HEK293T (cell line): ENCODE results near the gene TMEM183A.

Source experiments
- CTCF ChIA-PET: fragments of 350-600 bp; formaldehyde crosslinking; extraction: SDS; loops from one replicate; lab custom pipeline; 2021; ENCODE audit warnings: antibody characterized with exemption, inconsistent platforms; lab: Yijun Ruan, JAX
- POLR2A ChIA-PET: fragments of 350-600 bp; formaldehyde crosslinking; extraction: SDS; loops from one replicate; lab custom pipeline; 2020; ENCODE audit warnings: antibody characterized with exemption, inconsistent platforms; lab: Yijun Ruan, JAX
- DNase-seq: peaks from one replicate; pipeline ENCODE4 v3.0.0; 2012; ENCODE audit warnings: mixed read lengths; ENCODE audit errors: extremely low spot score
- ARNT ChIP-seq: fragments of 450-650 bp; IDR thresholded peaks from 2 replicates; pipeline ENCODE4 v1.6.1; 2017; ENCODE audit warnings: mild to moderate bottlenecking
- BHLHE40 ChIP-seq: fragments of 450-650 bp; IDR thresholded peaks from 2 replicates; pipeline ENCODE4 v1.6.1; 2016; ENCODE audit warnings: mild to moderate bottlenecking, moderate library complexity, borderline replicate concordance
- CTBP1 ChIP-seq: fragments of 450-650 bp; IDR thresholded peaks from 2 replicates; pipeline ENCODE4 v1.6.1; 2016; ENCODE audit warnings: borderline replicate concordance
- ELF4 ChIP-seq: fragments of 450-650 bp; IDR thresholded peaks from 2 replicates; pipeline ENCODE4 v1.6.1; 2017; ENCODE audit warnings: antibody characterized with exemption
- FOXA1 ChIP-seq: fragments of 450-650 bp; IDR thresholded peaks from 2 replicates; pipeline ENCODE4 v1.6.1; 2016; ENCODE audit warnings: mild to moderate bottlenecking
- FOXK2 ChIP-seq: fragments of 450-650 bp; IDR thresholded peaks from 2 replicates; pipeline ENCODE4 v1.6.1; 2016; ENCODE audit warnings: mild to moderate bottlenecking
- FOXM1 ChIP-seq: fragments of 450-650 bp; IDR thresholded peaks from 2 replicates; pipeline ENCODE4 v1.6.1; 2017; ENCODE audit warnings: mild to moderate bottlenecking, borderline replicate concordance
- HDGF ChIP-seq: fragments of 450-650 bp; IDR thresholded peaks from 2 replicates; pipeline ENCODE4 v1.6.1; 2017; ENCODE audit warnings: antibody characterized with exemption, borderline replicate concordance
- L3MBTL2 ChIP-seq: fragments of 450-650 bp; conservative IDR thresholded peaks from 2 replicates; pipeline ENCODE4 v1.6.1; 2016; ENCODE audit warnings: mild to moderate bottlenecking
- LEF1 ChIP-seq: fragments of 450-650 bp; IDR thresholded peaks from 2 replicates; pipeline ENCODE4 v1.6.1; 2017; ENCODE audit warnings: mild to moderate bottlenecking, borderline replicate concordance
- NFRKB ChIP-seq: fragments of 450-650 bp; IDR thresholded peaks from 2 replicates; pipeline ENCODE4 v1.6.1; 2016; ENCODE audit warnings: mild to moderate bottlenecking, moderate library complexity
- SP1 ChIP-seq: fragments of 450-650 bp; IDR thresholded peaks from 2 replicates; pipeline ENCODE4 v1.6.1; 2017
- SUZ12 ChIP-seq: fragments of 450-650 bp; IDR thresholded peaks from 2 replicates; pipeline ENCODE4 v1.6.1; 2016; ENCODE audit warnings: mild to moderate bottlenecking
- TARDBP ChIP-seq: fragments of 450-650 bp; IDR thresholded peaks from 2 replicates; pipeline ENCODE4 v1.6.1; 2016
- ZNF384 ChIP-seq: fragments of 450-650 bp; IDR thresholded peaks from 2 replicates; pipeline ENCODE4 v1.6.1; 2016
- TF ChIP-seq, protein P1 (sequence below): fragments of 450-650 bp; IDR thresholded peaks from 2 replicates; pipeline ENCODE4 v1.6.1; 2016

Gene TMEM183A

GRCh38 chr1:203046984-203047630 is 39.9 kb downstream of the TMEM183A start:
- CTCF ChIA-PET, result interaction anchor here (0.9 kb wide), 1 partner anchor 9 kb away, joined by 3 read pairs; no protein-coding TSS in a partner anchor
- POLR2A ChIA-PET, result interaction anchor here (1.0 kb wide), 1 partner anchor 70 kb away, joined by 3 read pairs; no protein-coding TSS in a partner anchor

GRCh38 chr1:203048086-203048485 is 40.9 kb downstream of the TMEM183A start:
- ChIA-PET POLR2A (interaction anchor here (1.0 kb wide), 1 partner anchor 69 kb away, joined by 3 read pairs; no protein-coding TSS in a partner anchor), CTCF (interaction anchor here (1.2 kb wide), 1 partner anchor 8 kb away, joined by 4 read pairs; no protein-coding TSS in a partner anchor)
- TF ChIP-seq BHLHE40, result no peak
- TF ChIP-seq FOXA1, result no peak
- TF ChIP-seq FOXK2, result no peak
- TF ChIP-seq SP1, result no peak
- no peak for TF ChIP-seq ELF4
- TF ChIP-seq L3MBTL2, result no peak
- no peak for TF ChIP-seq NFRKB
- TF ChIP-seq, protein P1, sequence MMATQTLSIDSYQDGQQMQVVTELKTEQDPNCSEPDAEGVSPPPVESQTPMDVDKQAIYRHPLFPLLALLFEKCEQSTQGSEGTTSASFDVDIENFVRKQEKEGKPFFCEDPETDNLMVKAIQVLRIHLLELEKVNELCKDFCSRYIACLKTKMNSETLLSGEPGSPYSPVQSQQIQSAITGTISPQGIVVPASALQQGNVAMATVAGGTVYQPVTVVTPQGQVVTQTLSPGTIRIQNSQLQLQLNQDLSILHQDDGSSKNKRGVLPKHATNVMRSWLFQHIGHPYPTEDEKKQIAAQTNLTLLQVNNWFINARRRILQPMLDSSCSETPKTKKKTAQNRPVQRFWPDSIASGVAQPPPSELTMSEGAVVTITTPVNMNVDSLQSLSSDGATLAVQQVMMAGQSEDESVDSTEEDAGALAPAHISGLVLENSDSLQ, result no peak
- TF ChIP-seq LEF1, result no peak
- TF ChIP-seq SUZ12, result no peak
- TF ChIP-seq FOXM1, result no peak
- no peak for TF ChIP-seq TARDBP
- TF ChIP-seq ZNF384, result no peak
- DNase-seq, result no peak

More at GRCh38 chr1:203046984-203047630, 39.9 kb downstream of the TMEM183A start:
- TF ChIP-seq NFRKB (no peak), FOXK2 (no peak), L3MBTL2 (no peak), FOXM1 (no peak), SP1 (no peak), ARNT (no peak), ELF4 (no peak), SUZ12 (no peak), ZNF384 (no peak), BHLHE40 (no peak), LEF1 (no peak), TARDBP (no peak), CTBP1 (no peak), FOXA1 (no peak), HDGF (no peak)
- TF ChIP-seq, protein P1, result no peak
- DNase-seq, result no peak

- CTCF ChIA-PET, result interaction anchor here (1.2 kb wide), 1 partner anchor 9 kb away, joined by 4 read pairs; no protein-coding TSS in a partner anchor
- POLR2A ChIA-PET, result no interaction called here
- TF ChIP-seq FOXM1 (no peak), TARDBP (no peak), NFRKB (no peak), LEF1 (no peak), HDGF (no peak), SP1 (no peak), CTBP1 (no peak)
- TF ChIP-seq, protein P1, result no peak
- DNase-seq, result no peak
Observed at GRCh38 chr1:203048555-203049051, 41.4 kb downstream of the TMEM183A start.

DNA sequence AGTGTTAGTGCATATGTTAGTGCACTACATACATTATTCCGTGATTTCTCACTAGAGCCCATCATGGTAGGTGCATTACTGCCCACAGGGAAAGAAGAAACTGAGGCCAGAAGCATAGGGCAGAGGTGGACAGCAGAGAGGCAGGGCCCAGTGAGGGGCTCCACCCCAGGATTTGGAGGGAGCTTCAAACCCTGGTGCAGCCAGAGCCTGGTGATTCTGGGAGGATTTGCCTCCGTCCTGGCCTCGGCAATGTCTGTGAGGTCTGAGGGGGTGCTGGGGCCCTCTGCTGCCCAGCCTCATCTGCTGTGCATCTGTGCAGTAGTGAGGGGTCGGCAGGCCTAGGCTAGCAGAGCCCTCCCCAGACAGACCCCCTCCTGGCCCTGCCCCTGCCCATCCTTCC is 41.9 kb downstream of the TMEM183A start:
- TF ChIP-seq ARNT (no peak), ZNF384 (no peak), SP1 (no peak), FOXA1 (no peak), LEF1 (no peak), NFRKB (no peak), ELF4 (no peak)
- CTCF ChIA-PET, result interaction anchor here (1.2 kb wide), 1 partner anchor 9 kb away, joined by 4 read pairs; no protein-coding TSS in a partner anchor

DNA sequence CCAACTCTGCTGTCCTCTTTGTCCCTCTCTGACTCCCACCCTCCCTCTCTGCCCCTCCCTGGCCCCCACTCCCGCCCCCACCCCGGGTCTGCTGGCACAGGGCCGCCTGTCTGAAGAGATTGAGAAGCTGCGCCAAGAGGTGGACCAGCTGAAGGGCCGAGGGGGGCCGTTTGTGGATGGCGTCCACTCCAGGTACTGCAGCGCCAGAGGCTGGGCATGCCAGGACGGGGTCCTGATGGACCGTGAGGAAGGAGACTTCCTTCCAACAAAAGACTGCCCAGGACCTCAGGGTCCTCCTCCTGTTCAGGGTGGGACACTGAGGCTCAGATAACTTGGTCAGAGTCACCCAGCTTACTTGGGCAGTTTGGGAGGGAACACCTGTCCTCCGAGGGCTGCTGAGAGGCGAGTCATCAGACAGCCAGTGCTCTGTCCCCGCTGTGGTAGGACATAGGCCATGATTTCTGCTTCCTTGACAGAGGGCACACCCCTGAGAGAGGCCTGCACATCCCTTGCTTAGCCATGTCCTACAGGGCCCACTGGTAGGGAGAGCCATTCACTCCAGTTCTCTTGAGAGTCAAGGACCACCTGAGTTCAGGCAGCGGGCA is 42.5 kb downstream of the TMEM183A start:
- TF ChIP-seq ELF4 (no peak), FOXK2 (no peak), SUZ12 (no peak), BHLHE40 (no peak), FOXM1 (no peak), LEF1 (no peak), NFRKB (no peak)
- TF ChIP-seq, protein P1, result no peak
- ChIA-PET CTCF (interaction anchor here (0.6 kb wide), 1 partner anchor 13 kb away, joined by 3 read pairs; no protein-coding TSS in a partner anchor), POLR2A (no interaction called here)
- DNase-seq, result no peak

More for the DNA sequence above, 41.9 kb downstream of the TMEM183A start:
- POLR2A ChIA-PET, result no interaction called here
- DNase-seq, result no peak
